ENCODE results near the gene ESRRB.

Gene ESRRB

GRCh38 chr14:76430017-76430416, 54.1 kb downstream of the ESRRB start:
- ATAC-seq = no peak
- TF ChIP-seq ARNTL (CRISPR knock-in tag; IDR thresholded peaks at IDR 0.05; ENCODE audit: borderline replicate concordance, low read depth) (no peak), GLIS3 (CRISPR knock-in tag; IDR thresholded peaks at IDR 0.05) (no peak), ZNF8 (CRISPR knock-in tag; IDR thresholded peaks at IDR 0.05) (no peak), PATZ1 (CRISPR knock-in tag; IDR thresholded peaks at IDR 0.05; ENCODE audit: borderline replicate concordance) (no peak), ZC3H10 (CRISPR knock-in tag; IDR thresholded peaks at IDR 0.05) (no peak), TOX (CRISPR knock-in tag; IDR thresholded peaks at IDR 0.05; ENCODE audit: borderline replicate concordance) (no peak), BACH2 (CRISPR knock-in tag; IDR thresholded peaks at IDR 0.05; ENCODE audit: borderline replicate concordance) (no peak), TCF4 (CRISPR knock-in tag; IDR thresholded peaks at IDR 0.05; ENCODE audit: borderline replicate concordance) (no peak), TSHZ2 (CRISPR knock-in tag; IDR thresholded peaks at IDR 0.05) (no peak), ISL1 (CRISPR knock-in tag; IDR thresholded peaks at IDR 0.05) (no peak)

- ATAC-seq = no peak
- TF ChIP-seq SNAI2 (CRISPR knock-in tag; IDR thresholded peaks at IDR 0.05) (no peak), GLIS3 (CRISPR knock-in tag; IDR thresholded peaks at IDR 0.05) (no peak), BACH2 (CRISPR knock-in tag; IDR thresholded peaks at IDR 0.05; ENCODE audit: borderline replicate concordance) (no peak), ZC3H10 (CRISPR knock-in tag; IDR thresholded peaks at IDR 0.05) (no peak), TCF4 (CRISPR knock-in tag; IDR thresholded peaks at IDR 0.05; ENCODE audit: borderline replicate concordance) (no peak), OSR1 (CRISPR knock-in tag; IDR thresholded peaks at IDR 0.05) (no peak), RARB (CRISPR knock-in tag; IDR thresholded peaks at IDR 0.05) (no peak), TOX (CRISPR knock-in tag; IDR thresholded peaks at IDR 0.05; ENCODE audit: borderline replicate concordance) (no peak), ZFP30 (CRISPR knock-in tag; IDR thresholded peaks at IDR 0.05) (no peak), ZFP3 (CRISPR knock-in tag; IDR thresholded peaks at IDR 0.05) (no peak), ISL1 (CRISPR knock-in tag; IDR thresholded peaks at IDR 0.05) (no peak), PPARA (CRISPR knock-in tag; IDR thresholded peaks at IDR 0.05; ENCODE audit: borderline replicate concordance) (no peak), CSDC2 (CRISPR knock-in tag; IDR thresholded peaks at IDR 0.05) (no peak)
Measured at GRCh38 chr14:76430475-76430980, 54.6 kb downstream of the ESRRB start.

- no peak for ATAC-seq
- no peak for TF ChIP-seq ZC3H10 (CRISPR knock-in tag; IDR thresholded peaks at IDR 0.05)
- TF ChIP-seq ZNF565 (CRISPR knock-in tag; conservative IDR thresholded peaks at IDR 0.05; ENCODE audit: low read depth) = no peak
- TF ChIP-seq ESRRG (CRISPR knock-in tag; IDR thresholded peaks at IDR 0.05) = no peak
- TF ChIP-seq TCF4 (CRISPR knock-in tag; IDR thresholded peaks at IDR 0.05; ENCODE audit: borderline replicate concordance) = no peak
- no peak for TF ChIP-seq TSHZ2 (CRISPR knock-in tag; IDR thresholded peaks at IDR 0.05)
- TF ChIP-seq ARNTL (CRISPR knock-in tag; IDR thresholded peaks at IDR 0.05; ENCODE audit: borderline replicate concordance, low read depth) = no peak
- TF ChIP-seq ZNF8 (CRISPR knock-in tag; IDR thresholded peaks at IDR 0.05) = no peak
- TF ChIP-seq CSRNP3 (CRISPR knock-in tag; IDR thresholded peaks at IDR 0.05) = no peak
- no peak for TF ChIP-seq ZFP30 (CRISPR knock-in tag; IDR thresholded peaks at IDR 0.05)
- no peak for TF ChIP-seq ZFP3 (CRISPR knock-in tag; IDR thresholded peaks at IDR 0.05)
- TF ChIP-seq RARB (CRISPR knock-in tag; IDR thresholded peaks at IDR 0.05) = no peak
- TF ChIP-seq GLIS3 (CRISPR knock-in tag; IDR thresholded peaks at IDR 0.05) = no peak
- TF ChIP-seq BACH2 (CRISPR knock-in tag; IDR thresholded peaks at IDR 0.05; ENCODE audit: borderline replicate concordance) = no peak
- TF ChIP-seq PPARA (CRISPR knock-in tag; IDR thresholded peaks at IDR 0.05; ENCODE audit: borderline replicate concordance) = no peak
- no peak for TF ChIP-seq TOX (CRISPR knock-in tag; IDR thresholded peaks at IDR 0.05; ENCODE audit: borderline replicate concordance)
- no peak for TF ChIP-seq PATZ1 (CRISPR knock-in tag; IDR thresholded peaks at IDR 0.05; ENCODE audit: borderline replicate concordance)
- no peak for TF ChIP-seq SNAI2 (CRISPR knock-in tag; IDR thresholded peaks at IDR 0.05)
Measured at GRCh38 chr14:76431538-76431937, 55.6 kb downstream of the ESRRB start.
